ENCODE data around the gene PTPRB.

DNA sequence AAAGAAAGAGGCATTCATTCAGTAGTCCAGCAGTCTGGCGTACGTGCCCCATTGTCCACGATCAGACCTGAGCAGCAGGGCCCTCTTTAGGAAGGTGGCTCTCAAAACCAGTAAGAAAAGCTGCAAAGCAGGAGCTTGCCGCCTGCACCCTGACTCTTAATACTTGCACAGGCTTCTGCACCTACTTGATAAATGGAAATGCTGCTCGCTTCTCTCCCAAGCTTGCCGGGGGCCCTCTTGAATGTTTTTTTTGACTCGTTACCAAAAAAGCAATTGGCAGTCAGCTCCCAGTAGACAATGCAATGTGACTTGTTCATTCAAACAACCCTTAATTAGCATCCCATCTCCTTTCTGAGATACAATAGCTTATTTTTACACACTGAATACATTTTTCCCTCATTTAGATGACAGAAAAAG, 27.2 kb upstream of the PTPRB start:
- TF ChIP-seq, protein P1, sequence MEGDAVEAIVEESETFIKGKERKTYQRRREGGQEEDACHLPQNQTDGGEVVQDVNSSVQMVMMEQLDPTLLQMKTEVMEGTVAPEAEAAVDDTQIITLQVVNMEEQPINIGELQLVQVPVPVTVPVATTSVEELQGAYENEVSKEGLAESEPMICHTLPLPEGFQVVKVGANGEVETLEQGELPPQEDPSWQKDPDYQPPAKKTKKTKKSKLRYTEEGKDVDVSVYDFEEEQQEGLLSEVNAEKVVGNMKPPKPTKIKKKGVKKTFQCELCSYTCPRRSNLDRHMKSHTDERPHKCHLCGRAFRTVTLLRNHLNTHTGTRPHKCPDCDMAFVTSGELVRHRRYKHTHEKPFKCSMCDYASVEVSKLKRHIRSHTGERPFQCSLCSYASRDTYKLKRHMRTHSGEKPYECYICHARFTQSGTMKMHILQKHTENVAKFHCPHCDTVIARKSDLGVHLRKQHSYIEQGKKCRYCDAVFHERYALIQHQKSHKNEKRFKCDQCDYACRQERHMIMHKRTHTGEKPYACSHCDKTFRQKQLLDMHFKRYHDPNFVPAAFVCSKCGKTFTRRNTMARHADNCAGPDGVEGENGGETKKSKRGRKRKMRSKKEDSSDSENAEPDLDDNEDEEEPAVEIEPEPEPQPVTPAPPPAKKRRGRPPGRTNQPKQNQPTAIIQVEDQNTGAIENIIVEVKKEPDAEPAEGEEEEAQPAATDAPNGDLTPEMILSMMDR (IDR thresholded peaks at IDR 0.05) = no peak
- TF ChIP-seq POLR2A (IDR thresholded peaks at IDR 0.05) (no peak), POLR2AphosphoS5 (IDR thresholded peaks at IDR 0.05) (no peak)
